Fibroblast of skin of left quadriceps (primary cell): Measurements from ENCODE around the gene VPS37B.
"Not testable (repeated sequence)": the region's sequence is repeated elsewhere in the genome, so short reads cannot be mapped to it uniquely, and the experiment has no call there.

Source experiments
- DNase-seq, 2 experiments: peaks; one replicate each; pipeline ENCODE4 v3.0.0-alpha.2; 2013; ENCODE audit warnings: low read depth in 2 of 2

VPS37B gene

GRCh38 chr12:122895704-122896636, at the start of gene VPS37B:
Gene VPS37B, minus strand, starts transcription at chr12:122896124. Its CDS starts 62 bp downstream, at chr12:122896062.
- DNase-seq, result peak; percentile 65 to 69

GRCh38 chr12:122944605-122945592, 49.0 kb upstream of the VPS37B start:
- no peak for DNase-seq

- DNase-seq, result no peak
These were observed 47.3 kb upstream of the VPS37B start for GRCh38 chr12:122943196-122943595.

GRCh38 chr12:122942637-122943036, 46.7 kb upstream of the VPS37B start:
- no peak for DNase-seq

GRCh38 chr12:122941351-122941750, 45.4 kb upstream of the VPS37B start:
- not testable (repeated sequence) for DNase-seq

GRCh38 chr12:122939125-122939524, 43.2 kb upstream of the VPS37B start:
- no peak for DNase-seq

GRCh38 chr12:122937622-122938091, 41.7 kb upstream of the VPS37B start:
- no peak for DNase-seq

GRCh38 chr12:122935318-122935717, 39.4 kb upstream of the VPS37B start:
- no peak for DNase-seq

- DNase-seq, result no peak
These were observed 38.8 kb upstream of the VPS37B start for GRCh38 chr12:122934722-122935121.

GRCh38 chr12:122932207-122932606, 36.3 kb upstream of the VPS37B start:
- no peak for DNase-seq

GRCh38 chr12:122929812-122930211, 33.9 kb upstream of the VPS37B start:
- no peak for DNase-seq

- no peak for DNase-seq
These were observed 33.2 kb upstream of the VPS37B start for GRCh38 chr12:122929148-122929538.

GRCh38 chr12:122928404-122929147, 32.7 kb upstream of the VPS37B start:
- DNase-seq, result no peak

GRCh38 chr12:122927756-122928403, 32.0 kb upstream of the VPS37B start:
- DNase-seq, result no peak

- no peak for DNase-seq
These were observed 26.0 kb upstream of the VPS37B start for GRCh38 chr12:122921917-122922316.

- DNase-seq, result no peak
These were observed 24.8 kb upstream of the VPS37B start for GRCh38 chr12:122920687-122921086.

- DNase-seq, result no peak
These were observed 22.9 kb upstream of the VPS37B start for GRCh38 chr12:122918827-122919226.

- DNase-seq, result peak in 1 of 2 experiments; percentile 23
These were observed 21.7 kb upstream of the VPS37B start for GRCh38 chr12:122917507-122918121.

- no peak for DNase-seq
These were observed 13.7 kb upstream of the VPS37B start for GRCh38 chr12:122909442-122910288.
